Measurements from ENCODE around the gene NHERF2.

DNA sequence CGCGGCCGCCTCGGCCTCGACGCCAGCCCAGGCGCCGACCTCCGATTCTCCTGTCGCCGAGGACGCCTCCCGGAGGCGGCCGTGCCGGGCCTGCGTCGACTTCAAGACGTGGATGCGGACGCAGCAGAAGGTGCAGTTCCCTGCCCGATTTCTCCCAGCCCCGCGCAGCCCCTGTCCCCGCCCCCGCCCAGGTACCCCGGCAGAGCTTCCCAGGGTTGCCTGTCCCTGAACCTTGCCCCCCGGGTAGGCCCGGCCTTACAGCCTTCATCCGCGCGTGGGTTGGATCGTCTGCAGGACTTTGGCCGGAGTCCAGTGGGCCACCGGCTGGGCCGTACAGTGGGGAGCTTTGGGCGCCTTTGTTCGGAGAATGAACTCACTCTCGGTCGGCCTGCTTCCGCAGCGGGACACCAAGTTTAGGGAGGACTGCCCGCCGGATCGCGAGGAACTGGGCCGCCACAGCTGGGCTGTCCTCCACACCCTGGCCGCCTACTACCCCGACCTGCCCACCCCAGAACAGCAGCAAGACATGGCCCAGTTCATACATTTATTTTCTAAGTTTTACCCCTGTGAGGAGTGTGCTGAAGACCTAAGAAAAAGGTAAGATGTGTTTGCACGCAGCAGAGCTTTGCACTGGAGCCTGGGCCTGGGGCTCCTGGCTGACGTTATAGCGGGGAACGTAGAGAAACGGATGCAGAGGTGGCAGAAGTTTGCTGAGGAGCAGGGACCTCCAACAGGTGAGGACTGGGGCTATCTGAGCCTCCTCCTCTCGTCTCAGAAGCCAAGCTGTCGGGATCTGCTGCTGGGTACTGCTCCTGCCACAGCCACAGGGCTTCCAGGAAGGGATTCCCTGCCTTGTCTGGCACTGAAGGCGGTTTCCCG is 42.1 kb upstream of the NHERF2 start:
- TF ChIP-seq, protein P1, sequence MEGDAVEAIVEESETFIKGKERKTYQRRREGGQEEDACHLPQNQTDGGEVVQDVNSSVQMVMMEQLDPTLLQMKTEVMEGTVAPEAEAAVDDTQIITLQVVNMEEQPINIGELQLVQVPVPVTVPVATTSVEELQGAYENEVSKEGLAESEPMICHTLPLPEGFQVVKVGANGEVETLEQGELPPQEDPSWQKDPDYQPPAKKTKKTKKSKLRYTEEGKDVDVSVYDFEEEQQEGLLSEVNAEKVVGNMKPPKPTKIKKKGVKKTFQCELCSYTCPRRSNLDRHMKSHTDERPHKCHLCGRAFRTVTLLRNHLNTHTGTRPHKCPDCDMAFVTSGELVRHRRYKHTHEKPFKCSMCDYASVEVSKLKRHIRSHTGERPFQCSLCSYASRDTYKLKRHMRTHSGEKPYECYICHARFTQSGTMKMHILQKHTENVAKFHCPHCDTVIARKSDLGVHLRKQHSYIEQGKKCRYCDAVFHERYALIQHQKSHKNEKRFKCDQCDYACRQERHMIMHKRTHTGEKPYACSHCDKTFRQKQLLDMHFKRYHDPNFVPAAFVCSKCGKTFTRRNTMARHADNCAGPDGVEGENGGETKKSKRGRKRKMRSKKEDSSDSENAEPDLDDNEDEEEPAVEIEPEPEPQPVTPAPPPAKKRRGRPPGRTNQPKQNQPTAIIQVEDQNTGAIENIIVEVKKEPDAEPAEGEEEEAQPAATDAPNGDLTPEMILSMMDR (IDR thresholded peaks at IDR 0.05; ENCODE audit: low read depth, low read length): no peak
- TF ChIP-seq POLR2A (IDR thresholded peaks at IDR 0.05; ENCODE audit: extremely low read depth, insufficient read length) (no peak), MYC (IDR thresholded peaks at IDR 0.05; ENCODE audit: low read depth, low read length) (no peak)
- TF ChIP-seq, protein P2, sequence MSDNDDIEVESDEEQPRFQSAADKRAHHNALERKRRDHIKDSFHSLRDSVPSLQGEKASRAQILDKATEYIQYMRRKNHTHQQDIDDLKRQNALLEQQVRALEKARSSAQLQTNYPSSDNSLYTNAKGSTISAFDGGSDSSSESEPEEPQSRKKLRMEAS (IDR thresholded peaks at IDR 0.05; ENCODE audit: low read depth, low read length): no peak

All from NB4 (cell line).